Osteoblast (primary cell): ENCODE results near the gene ANTXR1. TPM values are rescaled to one million over a fixed set of nuclear protein-coding genes. Genes with fewer than 3 reads are reported as not detected.

Experiments used
- DNase-seq: peaks from one replicate; pipeline ENCODE4 v3.0.0; 2011; ENCODE audit warnings: low spot score, mixed read lengths; ENCODE audit not compliant: insufficient read length; ENCODE audit errors: missing footprints
- H2AFZ ChIP-seq: 2 replicates; pipeline ENCODE4 v1.6.0; 2011; ENCODE audit warnings: mild to moderate bottlenecking, low read length
- H3K27ac ChIP-seq: 2 replicates; pipeline ENCODE4 v1.5.1; 2011; ENCODE audit warnings: mild to moderate bottlenecking, low read depth, low read length, moderate library complexity
- H3K27me3 ChIP-seq: 2 replicates; pipeline ENCODE4 v1.6.0; 2012; ENCODE audit warnings: mild to moderate bottlenecking, control low read depth, inconsistent platforms, low read length, moderate library complexity; ENCODE audit not compliant: insufficient read depth
- H3K36me3 ChIP-seq: 2 replicates; pipeline ENCODE4 v1.5.1; 2011; ENCODE audit warnings: mild to moderate bottlenecking, low read length, control low read depth, moderate library complexity; ENCODE audit not compliant: insufficient read depth
- H3K4me1 ChIP-seq: 2 replicates; pipeline ENCODE4 v1.5.1; 2011; ENCODE audit warnings: mild to moderate bottlenecking, low read length, control low read depth, moderate library complexity; ENCODE audit not compliant: insufficient read depth
- H3K4me2 ChIP-seq: 2 replicates; pipeline ENCODE4 v1.6.0; 2011; ENCODE audit warnings: mild to moderate bottlenecking, low read length; ENCODE audit not compliant: insufficient read depth
- H3K4me3 ChIP-seq: fragments of 200-600 bp; sonication (generic); 3 replicates; pipeline ENCODE4 v1.5.1; 2012; ENCODE audit warnings: mild to moderate bottlenecking, low read length, inconsistent platforms; ENCODE audit not compliant: insufficient read depth
- H3K79me2 ChIP-seq: 2 replicates; pipeline ENCODE4 v1.6.0; 2012; ENCODE audit warnings: mild to moderate bottlenecking, low read length, control low read depth, inconsistent platforms; ENCODE audit not compliant: insufficient read depth
- H3K9me3 ChIP-seq: 2 replicates; pipeline ENCODE4 v1.5.1; 2011; ENCODE audit warnings: low read depth, low read length, control low read depth
- H4K20me1 ChIP-seq: 2 replicates; pipeline ENCODE4 v1.6.0; 2012; ENCODE audit warnings: mild to moderate bottlenecking, low read length, control low read depth; ENCODE audit not compliant: insufficient read depth
- CTCF ChIP-seq: IDR thresholded peaks from 2 replicates; pipeline ENCODE4 v1.5.1; 2011; ENCODE audit warnings: mild to moderate bottlenecking, low read depth, low read length, moderate library complexity; ENCODE audit errors: extremely low read depth
- total RNA-seq: library from RNA; depleted of rRNA; stranded (reverse); fragments of >200 nt; gene quantifications from 2 replicates; pipeline ENCODE4 v1.2.3, GENCODE V29; 2012

The ANTXR1 gene
- total RNA-seq, 1 donor = 123 TPM

GRCh38 chr2:69055688-69056470 lies 42.9 kb downstream of the ANTXR1 start:
- no peak overlapping the region for H3K4me2 ChIP-seq
- H3K4me1 ChIP-seq = peaks cover 16% of the 10 kb centered on the region
- no peaks in the 10 kb centered on the region for H3K9me3 ChIP-seq
- TF ChIP-seq CTCF = no peak
- peaks cover 60% of the 10 kb centered on the region for H3K79me2 ChIP-seq
- H2AFZ ChIP-seq = no peak overlapping the region
- no peaks in the 10 kb centered on the region for H3K27me3 ChIP-seq
- no peak overlapping the region for H3K4me3 ChIP-seq
- peaks cover 20% of the 10 kb centered on the region for H4K20me1 ChIP-seq
- DNase-seq = no peak
- peaks cover 3% of the 10 kb centered on the region for H3K36me3 ChIP-seq
- H3K27ac ChIP-seq = no peak overlapping the region

GRCh38 chr2:69057660-69058059 lies 44.7 kb downstream of the ANTXR1 start:
- no peak overlapping the region for H2AFZ ChIP-seq
- no peaks in the 10 kb centered on the region for H3K27me3 ChIP-seq
- no peak for TF ChIP-seq CTCF
- H3K9me3 ChIP-seq = no peaks in the 10 kb centered on the region
- H3K4me2 ChIP-seq = no peak overlapping the region
- H3K79me2 ChIP-seq = peaks cover 55% of the 10 kb centered on the region
- DNase-seq = no peak
- no peak overlapping the region for H3K27ac ChIP-seq
- H4K20me1 ChIP-seq = peaks cover 18% of the 10 kb centered on the region
- H3K4me3 ChIP-seq = no peak overlapping the region
- H3K36me3 ChIP-seq = peaks cover 3% of the 10 kb centered on the region
- H3K4me1 ChIP-seq = peaks cover 27% of the 10 kb centered on the region

GRCh38 chr2:69059731-69060290 lies 46.8 kb downstream of the ANTXR1 start:
- H3K4me3 ChIP-seq = no peak overlapping the region
- H3K4me1 ChIP-seq = peaks cover 11% of the 10 kb centered on the region
- H3K4me2 ChIP-seq = no peak overlapping the region

More at GRCh38 chr2:69059731-69060290, 46.8 kb downstream of the ANTXR1 start:
- Histone ChIP-seq H3K79me2 (peaks cover 51% of the 10 kb centered on the region), H3K36me3 (peaks cover 3% of the 10 kb centered on the region), H4K20me1 (peaks cover 9% of the 10 kb centered on the region), H2AFZ (no peak overlapping the region), H3K27me3 (no peaks in the 10 kb centered on the region), H3K9me3 (no peaks in the 10 kb centered on the region), H3K27ac (no peak overlapping the region)
- DNase-seq = no peak
- no peak for TF ChIP-seq CTCF
